Measurements from ENCODE around the gene TBC1D22A. TPM values are rescaled to one million over a fixed set of nuclear protein-coding genes. Genes with fewer than 3 reads are reported as not detected.

The TBC1D22A gene
- total and polyA plus RNA-seq, 10 of the 15 experiments (the other 5 are each of a cell fraction or from before 2014, with no cell fraction given) = 0.63 to 44.7 (median 27.4) TPM

GRCh38 chr22:46971099-46971763 lies 208.8 kb downstream of the TBC1D22A start (continued):
- TF ChIP-seq CUX1 (IDR thresholded peaks at IDR 0.05; ENCODE audit: insufficient replicate concordance, low read depth, low read length) (no peak), MXI1 (IDR thresholded peaks at IDR 0.05; ENCODE audit: low read depth, low read length) (no peak), KLF5 (IDR thresholded peaks at IDR 0.05; ENCODE audit: partially characterized antibody) (no peak), NRF1 (conservative IDR thresholded peaks at IDR 0.05; ENCODE audit: low read depth, low read length) (no peak), ZBTB4 (CRISPR knock-in tag; IDR thresholded peaks at IDR 0.05) (no peak), BHLHE40 (IDR thresholded peaks at IDR 0.05; ENCODE audit: borderline replicate concordance in 1 of 2, low read depth in 2 of 2, low read length in 1 of 2) (no peak), ETV6 (conservative IDR thresholded peaks at IDR 0.05 in 1 of 2, IDR thresholded peaks at IDR 0.05 in 1 of 2; ENCODE audit: borderline replicate concordance in 1 of 2, low read depth in 1 of 2) (no peak), TCF7 (IDR thresholded peaks at IDR 0.05; ENCODE audit: borderline replicate concordance) (no peak), USF2 (IDR thresholded peaks at IDR 0.05; ENCODE audit: borderline replicate concordance, low read depth, low read length) (no peak), MYC (IDR thresholded peaks at IDR 0.05; ENCODE audit: insufficient read depth, insufficient read length, insufficient replicate concordance, low read length, severe bottlenecking) (no peak), NR2C2 (IDR thresholded peaks at IDR 0.05; ENCODE audit: borderline replicate concordance, control insufficient read depth, insufficient read length, low read depth) (no peak)

Data from GM12878 (cell line).